Central memory CD8-positive, alpha-beta T cell (primary cell): Measurements from ENCODE around the gene RAB10.

ENCODE experiments used
- ATAC-seq: fragments of 150-1000 bp; cut with Tn5 transposase; replicated peaks from 2 replicates; pipeline ENCODE4 v1.10.0; 2022; ENCODE audit warnings: mild to moderate bottlenecking, moderate FRiP score, moderate number of reproducible peaks; ENCODE audit not compliant: poor library complexity, severe bottlenecking; ENCODE audit errors: extremely low read depth
- DNase-seq, 2 donors: peaks; one replicate each; pipeline ENCODE4 v3.0.0; 2021; ENCODE audit warnings: low spot score in 2 of 2
- H3K27ac Mint-ChIP-seq: one replicate; pipeline ENCODE4 v1.8.0; 2022; ENCODE audit warnings: low read depth, mild to moderate bottlenecking, moderate library complexity, mixed read lengths
- H3K27me3 Mint-ChIP-seq: one replicate; pipeline ENCODE4 v1.8.0; 2022; ENCODE audit warnings: mixed read lengths
- H3K36me3 Mint-ChIP-seq: one replicate; pipeline ENCODE4 v1.8.0; 2022; ENCODE audit warnings: mild to moderate bottlenecking, moderate library complexity, mixed read lengths; ENCODE audit not compliant: insufficient read depth
- H3K4me1 Mint-ChIP-seq: one replicate; pipeline ENCODE4 v1.8.0; 2022; ENCODE audit warnings: mixed read lengths
- H3K4me3 Mint-ChIP-seq: one replicate; pipeline ENCODE4 v1.8.0; 2022; ENCODE audit warnings: mild to moderate bottlenecking, moderate library complexity, mixed read lengths
- H3K9me3 Mint-ChIP-seq: one replicate; pipeline ENCODE4 v1.8.0; 2022; ENCODE audit warnings: mixed read lengths

The RAB10 gene

DNA sequence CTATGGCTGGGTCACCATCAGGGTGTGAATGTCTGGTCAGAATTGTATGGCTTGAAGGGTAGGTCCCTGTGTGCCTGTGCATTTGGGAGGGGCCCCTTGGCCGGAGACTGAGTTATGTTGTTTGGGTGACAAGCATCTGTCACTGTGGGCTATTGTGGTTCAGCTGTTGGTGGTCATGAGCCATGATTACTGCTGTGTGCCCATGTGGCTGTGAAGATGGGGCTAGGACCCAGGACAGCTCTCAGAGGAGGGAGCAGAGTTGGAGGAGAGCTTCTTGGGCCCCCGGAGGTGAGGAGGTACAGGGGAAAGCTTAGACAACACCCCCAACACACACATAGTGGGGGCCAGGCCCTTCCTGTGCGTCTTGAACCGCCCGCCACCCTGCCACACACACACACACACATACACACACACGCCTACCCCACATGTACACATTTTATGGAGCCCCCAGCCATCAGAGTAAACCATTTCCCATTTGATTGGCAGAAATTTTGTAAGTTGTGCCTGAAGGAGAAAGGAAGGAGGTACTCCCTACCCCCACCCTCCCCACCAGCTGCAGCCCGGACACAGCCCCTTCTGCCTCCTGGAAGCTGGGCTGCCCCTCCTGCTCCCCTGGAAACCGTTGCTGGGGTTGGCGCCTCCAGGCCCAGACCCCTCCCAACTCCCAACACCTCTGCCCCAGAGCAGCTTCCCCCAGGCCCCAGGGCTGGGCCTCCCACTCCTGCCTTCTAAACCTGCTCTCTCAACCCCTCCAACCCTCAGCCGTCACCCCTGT lies 141.0 kb downstream of the RAB10 start:
- peaks cover 25% of the 10 kb centered on the region for H3K4me1 Mint-ChIP-seq

DNA sequence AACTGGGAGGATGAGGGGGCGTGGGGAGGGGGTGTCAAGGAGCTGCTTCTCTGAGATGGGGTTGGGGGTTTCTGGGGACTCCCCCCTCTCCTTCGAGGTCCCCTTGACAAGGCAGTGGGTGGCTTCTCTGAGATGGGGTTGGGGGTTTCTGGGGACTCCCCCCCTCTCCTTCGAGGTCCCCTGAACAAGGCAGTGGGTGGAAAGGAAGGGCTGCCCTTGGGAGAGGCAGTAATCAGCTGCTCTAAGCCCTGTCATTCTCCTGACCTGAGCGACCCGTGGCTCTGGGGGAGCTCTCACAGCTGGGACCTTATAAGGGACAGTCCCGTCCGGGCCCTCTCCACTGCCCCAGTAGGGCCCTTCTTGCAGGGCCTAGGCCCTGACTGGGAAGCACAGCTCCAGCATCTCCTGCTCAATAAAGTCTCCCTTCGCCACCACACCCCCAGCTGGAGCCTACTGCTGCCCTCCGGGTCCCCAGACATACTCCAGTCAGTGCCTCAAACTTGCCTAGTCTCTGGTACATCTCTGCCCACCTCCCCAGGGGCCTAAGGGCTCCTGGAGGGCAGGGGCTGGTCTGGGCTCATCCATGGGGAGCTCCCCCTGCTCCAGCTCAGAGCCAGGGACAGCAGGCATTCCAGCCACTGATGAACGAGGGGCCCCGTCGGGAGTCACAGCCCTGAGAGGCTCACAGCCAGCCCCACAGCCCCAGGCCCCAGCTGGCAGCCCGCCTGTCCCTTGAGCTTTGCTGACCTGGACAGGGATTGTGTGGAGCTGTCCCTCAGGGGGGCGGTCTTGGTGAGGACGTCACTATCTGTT lies 141.8 kb downstream of the RAB10 start:
- H3K4me1 Mint-ChIP-seq: peaks cover 31% of the 10 kb centered on the region
- DNase-seq (no peak), ATAC-seq (no peak)
- H3K27ac Mint-ChIP-seq: no peak overlapping the region
- H3K4me3 Mint-ChIP-seq: no peak overlapping the region
- H3K9me3 Mint-ChIP-seq: no peaks in the 10 kb centered on the region
- H3K36me3 Mint-ChIP-seq: peaks cover 8% of the 10 kb centered on the region
- H3K27me3 Mint-ChIP-seq: peaks cover 71% of the 10 kb centered on the region

More for the DNA sequence above, 141.0 kb downstream of the RAB10 start:
- peak overlapping the region; percentile 69 for H3K4me3 Mint-ChIP-seq
- DNase-seq (no peak), ATAC-seq (peak; percentile 14)
- H3K27ac Mint-ChIP-seq: no peak overlapping the region
- H3K9me3 Mint-ChIP-seq: no peaks in the 10 kb centered on the region
- H3K36me3 Mint-ChIP-seq: peaks cover 4% of the 10 kb centered on the region
- peaks cover 63% of the 10 kb centered on the region for H3K27me3 Mint-ChIP-seq

DNA sequence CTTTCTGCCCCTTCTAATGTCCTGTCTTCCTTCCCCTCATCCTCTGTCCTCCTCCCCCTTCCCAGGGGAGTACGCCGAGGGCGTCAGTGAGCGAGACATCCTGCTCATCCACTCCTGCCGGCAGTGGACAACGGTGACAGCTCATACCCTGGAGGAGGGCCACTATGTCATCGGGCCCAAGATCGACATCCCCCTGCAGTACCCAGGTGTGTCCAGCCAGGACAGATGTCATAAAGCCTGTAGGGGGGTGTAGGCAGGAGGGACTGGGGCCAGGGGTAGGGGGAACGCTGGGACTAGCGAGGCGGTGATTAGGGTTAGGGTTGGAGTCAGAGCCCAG lies 142.4 kb downstream of the RAB10 start:
- Mint-ChIP-seq H3K27ac (no peak overlapping the region), H3K27me3 (peaks cover 71% of the 10 kb centered on the region), H3K4me1 (peaks cover 31% of the 10 kb centered on the region), H3K36me3 (peaks cover 8% of the 10 kb centered on the region), H3K4me3 (no peak overlapping the region), H3K9me3 (no peaks in the 10 kb centered on the region)
- no peak for ATAC-seq
- DNase-seq: no peak

GRCh38 chr2:26177122-26177521 lies 143.2 kb downstream of the RAB10 start:
- DNase-seq (no peak), ATAC-seq (no peak)
- H3K4me3 Mint-ChIP-seq: no peak overlapping the region
- peaks cover 6% of the 10 kb centered on the region for H3K36me3 Mint-ChIP-seq
- peaks cover 66% of the 10 kb centered on the region for H3K27me3 Mint-ChIP-seq
- H3K27ac Mint-ChIP-seq: no peak overlapping the region
- H3K4me1 Mint-ChIP-seq: peaks cover 23% of the 10 kb centered on the region
- no peaks in the 10 kb centered on the region for H3K9me3 Mint-ChIP-seq

GRCh38 chr2:26178246-26178645 lies 144.4 kb downstream of the RAB10 start:
- DNase-seq: no peak
- Mint-ChIP-seq H3K36me3 (peaks cover 5% of the 10 kb centered on the region), H3K4me3 (peak overlapping the region; percentile 68), H3K27me3 (peaks cover 62% of the 10 kb centered on the region), H3K27ac (no peak overlapping the region), H3K9me3 (no peaks in the 10 kb centered on the region), H3K4me1 (peaks cover 19% of the 10 kb centered on the region)
- no peak for ATAC-seq

- peaks cover 19% of the 10 kb centered on the region for H3K4me1 Mint-ChIP-seq
- peaks cover 61% of the 10 kb centered on the region for H3K27me3 Mint-ChIP-seq
- no peak for DNase-seq
- no peaks in the 10 kb centered on the region for H3K9me3 Mint-ChIP-seq
- H3K4me3 Mint-ChIP-seq: peak overlapping the region; percentile 68
- ATAC-seq: peak; percentile 34
- peaks cover 7% of the 10 kb centered on the region for H3K36me3 Mint-ChIP-seq
- no peak overlapping the region for H3K27ac Mint-ChIP-seq
Measured at GRCh38 chr2:26178746-26179436, 145.0 kb downstream of the RAB10 start.

GRCh38 chr2:26179446-26179913 lies 145.6 kb downstream of the RAB10 start:
- ATAC-seq (peak; percentile 11), DNase-seq (no peak)
- H3K4me3 Mint-ChIP-seq: peak overlapping the region; percentile 68
- H3K27me3 Mint-ChIP-seq: peaks cover 55% of the 10 kb centered on the region
- no peaks in the 10 kb centered on the region for H3K9me3 Mint-ChIP-seq
- H3K36me3 Mint-ChIP-seq: peaks cover 6% of the 10 kb centered on the region
- H3K27ac Mint-ChIP-seq: no peak overlapping the region
- H3K4me1 Mint-ChIP-seq: peaks cover 15% of the 10 kb centered on the region

- no peak for DNase-seq
- peaks cover 28% of the 10 kb centered on the region for H3K27me3 Mint-ChIP-seq
- peaks cover 26% of the 10 kb centered on the region for H3K4me1 Mint-ChIP-seq
- no peaks in the 10 kb centered on the region for H3K9me3 Mint-ChIP-seq
- H3K27ac Mint-ChIP-seq: no peak overlapping the region
- H3K4me3 Mint-ChIP-seq: no peak overlapping the region
- ATAC-seq: no peak
- H3K36me3 Mint-ChIP-seq: peaks cover 9% of the 10 kb centered on the region
Measured at GRCh38 chr2:26182441-26182840, 148.6 kb downstream of the RAB10 start.

- H3K27me3 Mint-ChIP-seq: peaks cover 28% of the 10 kb centered on the region
- ATAC-seq: no peak
Measured at GRCh38 chr2:26182887-26183630, 149.2 kb downstream of the RAB10 start.

DNA sequence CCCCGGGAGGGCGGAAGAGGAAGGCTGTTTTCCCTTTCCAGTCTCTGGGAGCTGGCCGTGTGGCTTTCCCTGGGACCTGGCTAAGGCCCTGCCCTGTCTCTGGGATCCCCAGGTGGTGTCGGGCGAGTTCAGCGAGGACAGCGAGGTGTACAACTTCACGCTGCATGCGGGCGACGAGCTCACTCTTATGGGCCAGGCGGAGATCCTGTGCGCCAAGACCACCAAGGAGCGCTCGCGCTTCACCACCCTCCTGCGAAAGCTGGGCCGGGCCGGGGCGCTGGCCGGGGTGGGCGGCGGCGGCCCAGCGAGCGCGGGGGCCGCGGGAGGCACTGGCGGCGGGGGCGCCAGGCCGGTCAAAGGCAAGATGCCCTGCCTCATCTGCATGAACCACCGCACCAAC lies 150.2 kb downstream of the RAB10 start:
- Mint-ChIP-seq H3K4me3 (peak overlapping the region; percentile 77), H3K36me3 (peaks cover 11% of the 10 kb centered on the region), H3K27me3 (peaks cover 25% of the 10 kb centered on the region), H3K9me3 (no peaks in the 10 kb centered on the region), H3K4me1 (peaks cover 30% of the 10 kb centered on the region), H3K27ac (no peak overlapping the region)
- ATAC-seq (no peak), DNase-seq (no peak)

More at GRCh38 chr2:26182887-26183630, 149.2 kb downstream of the RAB10 start:
- no peaks in the 10 kb centered on the region for H3K9me3 Mint-ChIP-seq
- peaks cover 26% of the 10 kb centered on the region for H3K4me1 Mint-ChIP-seq
- no peak overlapping the region for H3K27ac Mint-ChIP-seq
- DNase-seq: no peak
- peak overlapping the region; percentile 67 for H3K4me3 Mint-ChIP-seq
- peaks cover 9% of the 10 kb centered on the region for H3K36me3 Mint-ChIP-seq

GRCh38 chr2:26184555-26185303 lies 150.8 kb downstream of the RAB10 start:
- Mint-ChIP-seq H3K4me3 (peak overlapping the region; percentile 77), H3K27ac (no peak overlapping the region), H3K9me3 (no peaks in the 10 kb centered on the region), H3K36me3 (peaks cover 11% of the 10 kb centered on the region), H3K27me3 (peaks cover 19% of the 10 kb centered on the region), H3K4me1 (peaks cover 30% of the 10 kb centered on the region)
- ATAC-seq (peak; percentile 98), DNase-seq (peak; percentile 75 to 78)
